GM20431 (cell line): ENCODE measurements around the gene CD300H.
"Not testable (repeated sequence)": the region's sequence is repeated elsewhere in the genome, so short reads cannot be mapped to it uniquely, and the experiment has no call there.

Experiments used
- in situ Hi-C: fragments of 300-500 bp; cut with MseI, MboI; formaldehyde crosslinking; loops from one replicate; pipeline ENCODE4 v1.15.0; 2020; ENCODE audit warnings: low sequenced_read_pairs; ENCODE audit not compliant: unreplicated experiment

The CD300H gene

DNA sequence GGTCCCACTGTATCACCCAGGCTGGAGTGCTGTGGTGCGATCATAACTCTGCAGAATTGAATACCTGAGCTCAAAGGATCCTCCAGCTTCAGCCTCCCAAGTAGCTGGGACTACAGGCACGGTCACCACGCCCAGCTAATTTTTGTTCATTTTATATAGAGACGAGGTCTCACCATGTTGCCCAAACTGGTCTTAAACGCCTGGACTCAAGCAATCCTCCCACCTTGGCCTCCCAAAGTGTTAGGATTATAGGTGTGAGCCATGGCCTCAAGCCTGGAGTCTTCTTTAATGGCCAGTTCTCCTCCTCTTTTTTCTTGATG lies 36.5 kb downstream of the CD300H start:
- in situ Hi-C loops: no loop called here

DNA sequence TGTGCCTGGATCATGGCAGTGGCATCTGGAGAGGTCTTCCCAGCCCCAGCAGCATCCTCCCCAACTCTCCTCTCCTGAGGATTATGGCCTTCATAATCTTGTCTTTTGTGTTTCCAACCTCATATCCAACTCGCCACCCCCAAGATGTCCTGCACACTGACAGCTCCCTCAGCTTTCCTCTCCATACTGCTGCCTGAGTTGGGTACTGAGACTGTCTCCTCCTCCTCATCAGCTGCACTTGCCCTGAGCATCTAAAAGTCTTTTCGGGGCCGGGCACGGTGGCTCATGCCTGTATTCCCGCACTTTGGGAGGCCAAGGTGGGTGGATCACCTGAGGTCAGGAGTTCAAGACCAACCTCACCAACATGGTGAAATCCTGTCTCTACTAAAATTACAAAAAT lies 38.1 kb downstream of the CD300H start:
- in situ Hi-C loops: no loop called here

DNA sequence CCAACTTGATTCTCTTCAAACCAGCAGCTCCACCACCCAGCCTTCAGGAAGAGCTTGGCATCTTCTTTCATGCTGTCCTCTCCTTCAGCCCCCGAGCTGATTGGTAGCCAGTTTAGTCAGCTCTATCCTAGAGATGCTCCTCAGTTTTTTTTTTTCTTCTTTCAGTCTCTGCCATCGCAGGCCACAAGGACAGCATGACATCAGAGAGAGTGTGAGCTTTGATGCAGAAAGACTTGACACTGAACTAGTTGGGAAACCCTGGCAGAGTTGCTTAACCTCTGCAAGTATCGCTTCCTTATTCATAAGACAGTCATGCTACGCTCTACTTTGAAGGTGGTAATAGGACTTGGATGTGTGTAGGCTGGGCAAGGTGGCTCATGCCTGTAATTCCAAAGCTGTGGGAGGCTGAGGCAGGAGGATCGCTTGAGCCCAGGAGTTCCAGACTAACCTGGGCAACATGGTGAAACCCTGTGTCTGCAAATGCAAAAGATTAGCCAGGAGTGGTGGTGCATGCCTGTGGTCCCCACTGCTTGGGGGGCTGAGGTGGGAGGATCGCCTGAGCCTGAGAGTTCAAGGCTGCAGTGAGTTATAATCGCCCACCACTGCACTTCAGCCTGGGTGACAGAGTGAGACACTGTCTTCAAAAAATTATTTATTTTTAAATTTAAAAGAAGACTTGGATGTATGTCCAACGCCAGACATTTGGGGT lies 38.7 kb downstream of the CD300H start:
- in situ Hi-C loops: no loop called here

DNA sequence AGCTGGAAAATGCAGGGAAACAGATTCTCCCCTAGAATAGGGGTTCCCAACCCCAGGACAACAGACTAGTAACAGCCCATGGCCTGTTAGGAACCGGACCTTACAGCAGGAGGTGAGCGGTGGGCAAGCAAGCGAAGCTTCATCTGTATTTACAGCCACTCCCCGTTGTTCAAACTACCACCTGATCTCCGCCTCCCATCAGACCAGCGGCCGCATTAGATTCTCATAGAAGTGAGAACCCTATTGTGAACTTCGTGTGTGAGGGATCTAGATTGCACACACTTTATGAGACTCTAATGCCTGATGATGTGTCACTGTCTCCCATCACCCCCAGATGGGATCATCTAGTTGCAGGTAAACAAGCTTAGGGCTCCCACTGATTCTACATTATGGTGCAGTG lies 39.6 kb downstream of the CD300H start:
- in situ Hi-C loops: no loop called here

DNA sequence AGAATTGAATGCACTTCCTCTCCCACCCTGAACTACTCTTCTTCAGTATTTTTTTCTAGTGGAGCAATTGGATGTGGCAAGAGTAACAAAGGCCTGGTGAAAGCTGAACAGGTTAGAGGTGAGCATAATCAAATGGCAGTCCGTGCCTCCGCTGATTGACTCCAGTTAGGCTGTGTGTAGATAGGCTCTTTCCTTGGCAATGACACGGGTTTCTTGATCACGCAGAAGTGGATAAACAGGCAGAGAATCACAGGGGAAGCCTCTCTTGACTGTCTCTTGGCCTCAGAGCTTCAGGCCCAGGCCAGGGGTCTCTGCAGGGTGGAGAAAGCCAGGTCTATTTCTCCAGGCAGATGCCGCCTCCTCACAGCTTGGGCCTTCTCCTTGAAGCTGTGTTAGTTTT lies 40.2 kb downstream of the CD300H start:
- in situ Hi-C loops: no loop called here

DNA sequence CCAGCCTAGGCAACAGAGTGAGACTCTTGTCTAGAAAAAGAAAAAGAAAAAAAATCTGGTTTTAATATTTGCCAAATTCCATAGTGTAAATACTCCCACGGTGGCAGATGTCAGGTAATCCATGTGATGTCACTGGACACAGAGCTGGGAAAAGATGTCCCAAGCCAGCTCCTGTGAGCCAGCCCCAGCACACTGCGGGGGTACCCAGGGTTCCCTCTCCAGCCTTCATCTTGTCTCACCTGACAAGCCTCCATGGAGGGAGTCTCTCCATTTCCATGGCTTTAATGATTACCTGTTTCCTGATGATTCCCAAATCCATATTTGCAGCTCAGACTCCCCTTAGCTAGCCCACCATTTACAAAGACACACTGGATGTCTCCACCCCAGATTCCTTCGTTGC lies 40.6 kb downstream of the CD300H start:
- in situ Hi-C loops: no loop called here

DNA sequence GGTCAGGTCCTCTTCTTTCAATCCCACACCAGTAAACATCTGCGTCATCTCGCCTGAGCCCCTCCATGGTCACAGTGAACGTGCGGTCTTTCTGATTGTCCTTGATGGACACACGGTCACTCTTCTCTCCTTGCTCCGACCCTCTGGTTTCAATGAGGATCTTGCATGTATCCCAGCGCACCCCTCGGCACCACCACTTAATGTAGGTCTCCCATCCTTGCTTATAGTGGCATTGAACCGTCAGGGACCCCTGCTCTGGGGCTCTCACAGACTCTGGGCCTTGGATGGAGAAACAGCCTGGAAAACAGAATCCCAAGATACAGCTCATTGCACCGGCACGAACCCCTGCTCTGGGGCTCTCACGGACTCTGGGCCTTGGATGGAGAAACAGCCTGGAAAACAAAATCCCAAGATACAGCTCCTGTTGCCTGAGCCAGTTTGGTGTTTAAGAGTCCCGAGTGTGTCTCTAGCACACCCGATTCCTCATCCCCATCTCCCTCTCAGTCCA lies 41.5 kb downstream of the CD300H start:
- in situ Hi-C loops: no loop called here

DNA sequence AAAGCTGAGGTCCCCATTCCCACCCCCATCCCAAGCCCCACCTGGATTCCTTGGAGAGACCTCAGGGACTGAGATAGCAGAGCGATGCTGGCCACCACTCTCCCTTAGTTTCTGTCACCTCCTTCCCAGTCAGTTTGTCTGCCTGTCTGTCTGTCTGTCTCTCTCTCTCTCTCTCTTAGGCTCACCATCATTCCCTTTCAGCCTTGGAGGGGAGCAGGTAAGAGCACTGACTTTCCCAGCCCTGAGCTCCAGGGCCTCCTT lies 41.9 kb downstream of the CD300H start:
- in situ Hi-C loops: no loop called here

DNA sequence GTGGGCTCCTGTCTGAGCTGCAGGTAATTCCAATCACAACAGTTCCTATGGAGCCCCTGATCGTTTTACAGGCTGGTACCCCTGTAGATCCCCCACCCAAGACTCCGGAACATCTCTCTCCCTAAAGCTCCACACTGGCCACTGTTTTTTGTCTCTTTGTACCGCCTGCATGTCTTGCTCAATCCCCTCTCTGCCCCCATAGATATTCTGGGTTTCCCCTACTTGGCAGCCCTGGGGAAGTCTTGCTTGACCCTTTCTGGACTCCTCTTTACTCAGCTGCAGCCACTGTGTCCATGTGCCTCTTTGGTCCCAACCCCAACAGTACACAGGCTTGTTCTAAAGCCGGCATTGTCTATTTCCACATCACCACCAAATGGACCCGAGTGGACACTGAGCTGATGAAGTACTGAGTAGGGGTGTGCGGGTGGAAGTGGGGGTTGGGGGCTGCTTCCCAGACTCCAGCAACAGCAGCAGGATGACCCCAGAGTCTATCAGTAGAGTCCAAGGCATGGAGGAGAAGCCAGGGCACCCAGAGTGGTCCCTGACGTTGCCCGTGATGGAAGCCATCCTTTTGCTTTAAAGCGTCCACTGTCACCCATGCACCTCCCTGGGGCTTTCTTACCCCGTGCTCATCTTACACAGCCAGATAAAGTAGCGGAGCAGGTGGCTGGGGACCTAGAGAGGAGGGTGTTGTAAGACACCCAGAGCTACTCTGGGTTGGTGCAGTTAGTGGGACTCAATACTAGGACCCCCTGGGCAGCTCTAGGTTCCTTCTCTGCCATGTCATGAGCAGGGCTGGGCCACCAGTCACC lies 42.5 kb downstream of the CD300H start:
- in situ Hi-C loops: no loop called here

DNA sequence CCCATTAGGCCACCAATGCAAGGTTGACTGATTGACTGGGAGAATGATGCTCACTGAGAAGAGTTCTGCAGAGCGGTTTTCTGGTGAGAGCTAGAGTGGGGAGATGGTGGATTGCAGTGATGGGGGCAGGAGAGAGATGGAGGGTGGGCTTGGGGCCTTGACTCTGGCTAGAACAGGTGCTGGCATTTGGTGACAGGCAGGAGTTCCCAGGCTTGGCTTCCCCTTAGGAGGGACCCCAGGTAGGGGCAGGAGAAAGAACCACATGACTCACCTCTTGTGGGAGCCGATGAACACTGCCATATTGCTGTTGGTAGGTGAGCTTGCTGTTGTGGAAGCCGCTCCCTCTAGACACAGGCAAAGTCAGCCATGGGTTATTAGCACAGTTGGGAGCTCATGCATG lies 44.0 kb downstream of the CD300H start:
- in situ Hi-C loops: no loop called here

DNA sequence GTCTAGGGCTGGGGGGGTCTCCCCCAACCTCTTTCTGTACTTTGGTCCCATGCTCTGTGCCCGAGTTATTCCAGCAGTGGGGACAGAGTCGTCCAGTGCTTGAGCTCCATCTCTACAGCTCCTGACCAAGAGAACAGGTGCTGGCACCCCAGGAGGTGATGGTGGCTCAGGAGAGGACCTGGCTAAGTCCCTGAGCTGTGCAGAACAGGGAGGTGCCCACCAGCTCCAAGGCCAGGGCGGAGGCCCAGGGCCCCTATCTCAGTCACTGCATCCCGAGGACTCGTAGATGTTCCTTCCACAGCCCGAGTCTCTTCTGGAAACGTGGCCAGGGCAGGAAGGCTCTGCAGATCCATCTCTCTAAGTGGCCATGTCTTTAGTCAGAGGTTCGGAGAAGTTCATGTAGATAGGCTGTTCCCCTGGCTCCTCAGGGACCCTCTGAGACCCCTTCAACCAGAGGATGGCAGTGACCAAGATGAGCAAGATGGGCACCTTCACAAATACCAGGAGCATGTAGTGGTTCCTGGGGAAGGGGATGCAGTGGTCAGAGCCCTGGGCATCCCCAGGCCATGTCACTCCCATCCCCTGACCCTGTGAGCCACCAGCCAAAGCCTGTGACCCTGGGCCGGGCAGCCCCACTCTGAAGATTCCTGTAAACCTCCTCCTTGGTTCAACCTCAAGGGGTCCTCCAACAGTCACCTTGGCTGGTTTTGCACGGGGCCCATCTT lies 44.8 kb downstream of the CD300H start:
- in situ Hi-C loops: no loop called here

DNA sequence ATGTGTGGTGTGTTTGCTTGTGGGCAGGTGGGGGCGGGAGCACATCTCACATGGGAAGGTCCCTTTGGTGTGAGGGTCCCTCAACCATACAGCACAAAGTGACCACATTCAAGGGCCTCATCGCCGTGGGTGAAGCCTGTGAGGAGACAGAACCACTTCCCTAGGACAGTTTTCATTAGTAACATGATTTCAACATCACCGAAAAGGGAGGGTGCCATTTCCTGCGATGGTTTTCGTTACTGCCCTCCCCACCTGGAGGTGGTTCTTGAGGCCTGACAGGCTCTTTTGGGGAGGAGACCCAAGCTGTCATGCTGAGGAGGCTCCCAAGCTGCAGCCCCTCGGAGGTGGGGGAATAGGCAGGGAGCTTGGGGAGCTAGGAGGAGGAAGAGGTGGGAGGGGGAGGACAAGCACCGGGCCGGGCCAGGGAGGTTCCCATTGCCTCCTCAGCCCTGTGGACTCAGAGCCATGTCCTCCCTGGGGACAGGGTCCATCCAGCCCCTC lies 45.6 kb downstream of the CD300H start:
- in situ Hi-C loops: no loop called here

DNA sequence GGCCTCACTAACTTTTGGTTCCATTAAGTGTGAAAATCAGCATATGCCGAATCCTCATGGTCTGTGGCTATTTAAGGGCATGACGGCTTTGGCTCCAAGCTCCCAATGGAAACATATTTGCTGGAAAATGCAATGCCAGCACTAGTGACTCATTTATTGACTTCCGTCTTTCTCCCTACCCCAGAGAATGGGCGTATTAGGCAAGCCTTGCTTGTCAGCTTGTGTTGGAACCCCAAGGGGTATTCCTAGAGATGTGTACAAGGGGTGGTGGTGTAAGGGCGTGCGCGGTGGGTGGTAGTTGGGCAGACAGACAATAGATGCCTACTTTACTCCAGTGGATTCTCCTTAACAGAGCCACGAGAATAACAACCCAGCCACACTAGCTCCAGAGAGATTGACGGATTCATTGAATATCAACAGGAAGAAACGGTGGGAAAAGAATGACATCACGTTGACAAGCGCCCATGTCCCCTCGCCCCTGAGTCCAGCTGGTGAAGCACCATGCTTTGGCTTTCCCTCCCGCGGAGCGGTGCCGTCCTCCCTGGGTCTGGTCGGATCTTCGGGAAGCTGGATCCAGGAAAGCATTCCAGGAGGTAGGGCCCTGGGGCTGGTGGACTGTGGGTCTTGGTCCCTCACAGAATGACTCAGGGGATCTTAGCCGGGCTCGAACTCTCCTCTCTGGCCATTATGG lies 46.4 kb downstream of the CD300H start:
- in situ Hi-C loops: no loop called here

DNA sequence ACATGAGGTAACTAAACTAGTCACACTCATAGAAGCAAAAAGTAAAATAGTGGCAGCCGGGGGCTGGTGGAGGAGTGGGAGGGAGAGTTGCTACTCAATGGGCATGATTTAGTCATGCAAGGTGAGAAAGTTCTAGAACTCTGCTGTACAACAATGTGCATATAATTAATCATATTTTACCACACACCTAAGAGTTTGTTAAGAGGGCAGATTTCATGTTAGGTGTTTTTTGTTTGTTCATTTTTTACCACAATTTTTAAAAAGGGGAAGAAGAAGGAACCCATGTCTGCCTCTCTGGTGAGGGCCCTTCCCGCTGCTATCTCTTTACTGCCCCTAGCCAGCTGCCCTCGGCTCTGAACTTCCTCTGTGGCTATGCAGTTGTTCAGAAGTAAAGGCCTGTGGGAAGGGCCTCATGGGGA lies 47.3 kb downstream of the CD300H start:
- in situ Hi-C loops: no loop called here

DNA sequence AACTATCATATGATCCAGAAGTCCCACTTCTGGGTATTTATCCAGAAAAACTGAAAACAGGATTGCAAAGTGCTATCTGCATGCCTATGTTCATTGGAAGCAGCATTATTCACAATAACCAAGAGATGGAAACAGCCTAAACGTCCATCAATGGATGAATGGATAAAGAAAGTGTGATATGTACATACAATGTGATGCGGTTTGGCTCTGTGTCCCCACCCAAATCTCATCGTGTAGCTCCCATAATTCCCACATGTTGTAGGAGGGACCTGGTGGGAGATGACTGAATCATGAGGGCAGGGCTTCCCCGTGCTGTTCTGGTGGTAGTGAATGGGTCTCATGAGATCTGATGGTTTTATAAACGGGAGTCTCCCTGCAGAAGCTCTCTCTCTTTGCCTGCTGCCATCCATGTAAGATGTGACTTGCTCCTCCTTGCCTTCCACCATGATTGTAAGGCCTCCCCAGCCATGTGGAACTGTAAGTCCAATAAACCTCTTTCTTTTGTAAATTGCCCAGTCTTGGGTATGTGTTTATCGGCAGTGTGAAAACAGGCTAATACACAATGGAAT lies 48.8 kb downstream of the CD300H start:
- in situ Hi-C loops: not testable (repeated sequence)

DNA sequence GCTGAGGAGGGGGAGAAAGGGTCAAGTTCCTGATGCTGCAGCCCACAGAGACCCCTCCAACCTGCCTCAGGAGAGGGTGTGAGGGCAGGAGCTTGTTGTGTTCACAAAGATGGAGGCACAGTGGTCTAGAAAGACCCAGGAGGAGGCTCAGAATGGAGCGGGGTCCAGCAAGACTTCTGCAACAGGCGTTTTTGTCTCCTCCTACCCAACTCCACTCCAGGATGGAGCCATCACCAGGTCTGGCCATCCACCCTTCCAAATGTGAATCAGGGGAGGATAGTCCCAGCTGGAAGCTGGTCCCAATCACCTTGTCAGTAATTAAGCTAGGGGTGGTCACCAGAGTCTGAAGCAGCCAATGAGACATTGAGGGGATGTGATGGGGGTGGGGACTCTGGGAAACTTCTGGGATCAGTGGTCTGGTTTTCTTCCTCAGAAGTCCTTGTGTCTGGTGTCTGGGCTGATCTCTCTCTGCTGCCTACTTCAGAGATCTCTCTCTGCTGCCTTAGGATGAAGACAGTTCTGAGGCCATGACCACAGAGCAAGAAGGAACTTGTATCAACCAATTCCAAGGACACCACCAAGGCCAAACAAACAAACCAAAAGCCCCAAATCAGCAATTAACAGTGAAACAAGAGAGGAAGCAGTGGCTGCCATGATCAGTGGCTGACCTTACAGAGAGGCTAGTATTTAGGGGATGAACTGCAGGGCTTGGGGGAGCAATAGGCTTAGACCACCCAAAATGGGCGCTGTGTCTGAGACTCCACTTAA lies 50.6 kb downstream of the CD300H start:
- in situ Hi-C loops: no loop called here

DNA sequence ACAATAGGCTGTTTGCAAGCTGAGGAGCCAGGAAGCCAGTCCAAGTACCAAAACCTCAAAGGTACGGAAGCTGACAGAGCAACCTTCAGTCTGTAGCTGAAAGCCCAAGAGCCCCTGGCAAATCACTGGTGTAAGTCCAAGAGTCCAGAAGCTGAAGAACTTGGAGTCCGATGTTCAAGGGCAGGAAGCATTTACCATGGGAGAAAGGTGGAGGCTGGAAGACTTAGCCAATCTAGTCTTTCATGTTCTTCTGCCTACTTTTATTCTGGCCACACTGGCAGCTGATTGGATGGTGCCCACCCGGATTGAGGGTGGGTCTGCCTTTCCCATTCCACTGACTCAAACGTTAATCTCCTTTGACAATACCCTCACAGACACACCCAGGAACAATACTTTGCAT lies 51.4 kb downstream of the CD300H start:
- in situ Hi-C loops: no loop called here

DNA sequence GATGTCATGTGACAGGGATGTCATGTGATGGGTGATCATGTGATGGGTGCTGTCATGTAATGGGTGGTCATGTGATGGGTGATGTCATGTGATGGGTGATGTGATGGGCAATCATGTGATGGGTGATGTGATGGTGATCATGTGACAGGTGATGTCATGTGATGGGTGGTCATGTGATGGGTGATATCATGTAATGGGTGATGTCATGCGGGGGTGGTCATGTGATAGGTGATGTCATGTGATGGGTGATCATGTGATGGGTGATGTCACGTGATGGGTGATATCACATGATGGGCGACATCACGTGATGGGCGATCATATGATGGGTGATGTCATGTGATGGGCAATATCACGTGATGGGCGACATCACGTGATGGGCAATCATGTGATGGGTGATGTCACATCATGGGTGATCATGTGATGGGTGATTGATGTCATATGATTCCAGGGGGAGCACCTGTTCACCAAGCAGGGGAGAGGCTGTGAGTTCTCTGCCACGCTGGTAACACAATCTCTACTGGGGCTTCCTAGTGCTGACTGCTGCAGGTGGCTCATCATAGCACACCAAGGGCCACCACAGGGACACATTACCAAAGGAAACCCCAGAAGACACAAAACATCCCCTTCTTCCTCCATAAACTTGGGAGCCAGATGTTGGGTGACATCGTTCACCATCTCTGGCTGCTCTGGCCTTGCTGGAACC lies 52.5 kb downstream of the CD300H start:
- in situ Hi-C loops: no loop called here
